Cardiac fibroblast (primary cell): Measurements from ENCODE around the gene ZNF273.
A peak's percentile ranks its signal among the peaks of the same experiment; 100 is the strongest.
"Not testable (repeated sequence)": the region's sequence is repeated elsewhere in the genome, so short reads cannot be mapped to it uniquely, and the experiment has no call there.

Experiments used
- DNase-seq, 2 donors: peaks; one replicate each; pipeline versions ENCODE4 v3.0.0 to v3.0.0-alpha.2; 2010; ENCODE audit warnings: low read depth in 2 of 2
- H3K4me3 ChIP-seq, 2 donors: replicated peaks in 1 of 2; 1 replicate in 1 of 2; 2 replicates in 1 of 2; pipeline ENCODE4 v1.5.1; 2011; ENCODE audit warnings: low read depth in 2 of 2, low read length in 2 of 2, mild to moderate bottlenecking in 2 of 2, moderate library complexity in 1 of 2
- TF ChIP-seq, protein P1 (sequence below): IDR thresholded peaks from one replicate; pipeline ENCODE4 v1.5.1; 2011; ENCODE audit warnings: low read depth, mild to moderate bottlenecking, low read length, inconsistent platforms

Gene ZNF273

DNA sequence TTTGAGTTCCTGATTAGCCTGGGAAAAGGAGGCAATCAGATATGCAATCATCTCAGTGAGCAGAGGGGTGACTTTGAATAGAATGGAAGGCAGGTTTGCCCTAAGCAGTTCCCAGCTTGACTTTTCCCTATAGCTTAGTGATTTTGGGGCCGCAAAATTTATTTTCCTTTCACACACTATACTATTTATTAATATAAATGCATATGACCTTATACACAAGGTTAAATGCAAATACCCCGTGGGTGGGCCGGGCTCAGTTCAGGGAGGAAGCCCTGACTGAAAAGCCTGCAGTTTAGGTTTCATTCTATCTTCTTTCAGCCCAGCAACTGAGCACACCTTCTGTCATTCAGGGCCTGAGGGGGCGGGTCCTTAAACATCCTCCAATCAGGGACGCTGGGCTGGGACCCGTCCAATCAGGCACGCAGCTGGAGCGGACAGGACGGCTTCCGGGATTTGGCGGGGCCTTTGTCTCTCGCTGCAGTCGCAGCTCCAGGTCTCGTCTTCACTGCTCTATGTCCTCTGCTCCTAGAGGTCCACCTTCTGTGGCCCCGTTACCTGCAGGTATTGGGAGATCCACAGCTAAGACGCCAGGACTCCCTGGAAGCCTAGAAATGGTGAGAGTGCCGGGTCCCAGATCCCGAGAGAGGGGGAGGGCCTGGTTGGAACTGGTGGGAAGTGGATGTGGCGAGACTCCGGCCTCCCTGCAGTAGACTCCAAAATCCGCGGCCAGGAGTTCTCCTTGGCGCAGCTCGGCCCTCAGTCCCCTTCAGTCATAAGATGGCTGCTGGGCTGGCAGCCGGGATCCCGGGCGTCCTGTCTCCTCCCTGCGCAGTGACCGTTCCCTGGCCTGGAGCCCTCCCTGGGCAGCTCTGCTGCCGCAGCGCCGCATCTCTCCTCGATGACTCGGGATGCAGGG is at the start of gene ZNF273:
ZNF273 (plus strand) TSS at position 468 of the 916 bp plus-strand sequence; CDS start at position 513, 45 bp downstream.
- H3K4me3 ChIP-seq, result peak within 1 kb of the TSS; percentile 81 to 84
- TF ChIP-seq, protein P1, sequence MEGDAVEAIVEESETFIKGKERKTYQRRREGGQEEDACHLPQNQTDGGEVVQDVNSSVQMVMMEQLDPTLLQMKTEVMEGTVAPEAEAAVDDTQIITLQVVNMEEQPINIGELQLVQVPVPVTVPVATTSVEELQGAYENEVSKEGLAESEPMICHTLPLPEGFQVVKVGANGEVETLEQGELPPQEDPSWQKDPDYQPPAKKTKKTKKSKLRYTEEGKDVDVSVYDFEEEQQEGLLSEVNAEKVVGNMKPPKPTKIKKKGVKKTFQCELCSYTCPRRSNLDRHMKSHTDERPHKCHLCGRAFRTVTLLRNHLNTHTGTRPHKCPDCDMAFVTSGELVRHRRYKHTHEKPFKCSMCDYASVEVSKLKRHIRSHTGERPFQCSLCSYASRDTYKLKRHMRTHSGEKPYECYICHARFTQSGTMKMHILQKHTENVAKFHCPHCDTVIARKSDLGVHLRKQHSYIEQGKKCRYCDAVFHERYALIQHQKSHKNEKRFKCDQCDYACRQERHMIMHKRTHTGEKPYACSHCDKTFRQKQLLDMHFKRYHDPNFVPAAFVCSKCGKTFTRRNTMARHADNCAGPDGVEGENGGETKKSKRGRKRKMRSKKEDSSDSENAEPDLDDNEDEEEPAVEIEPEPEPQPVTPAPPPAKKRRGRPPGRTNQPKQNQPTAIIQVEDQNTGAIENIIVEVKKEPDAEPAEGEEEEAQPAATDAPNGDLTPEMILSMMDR, result no peak

DNA sequence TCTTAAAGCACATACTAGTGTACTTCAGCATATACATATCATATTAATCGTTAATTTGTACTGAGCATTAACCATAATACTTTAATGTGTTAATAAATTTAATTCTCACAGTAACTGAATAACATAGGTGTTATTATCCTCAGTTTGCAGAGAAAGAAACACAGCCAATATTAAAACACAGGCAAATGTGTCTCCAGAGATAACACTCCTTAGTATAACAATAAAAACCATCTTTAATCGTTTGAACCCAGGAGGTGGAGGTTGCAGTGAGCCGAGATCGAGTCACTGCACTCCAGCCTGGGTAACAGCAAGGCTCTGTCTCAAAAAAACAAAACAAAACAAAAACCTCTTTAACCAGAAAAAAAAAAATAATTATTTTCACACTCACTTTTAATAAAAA is 49.4 kb upstream of the ZNF273 start:
- no peak for DNase-seq
- no peak overlapping the region for H3K4me3 ChIP-seq
- TF ChIP-seq, protein P1, result no peak

More for the DNA sequence above, at the start of gene ZNF273:
- DNase-seq, result peak; percentile 88 to 90

DNA sequence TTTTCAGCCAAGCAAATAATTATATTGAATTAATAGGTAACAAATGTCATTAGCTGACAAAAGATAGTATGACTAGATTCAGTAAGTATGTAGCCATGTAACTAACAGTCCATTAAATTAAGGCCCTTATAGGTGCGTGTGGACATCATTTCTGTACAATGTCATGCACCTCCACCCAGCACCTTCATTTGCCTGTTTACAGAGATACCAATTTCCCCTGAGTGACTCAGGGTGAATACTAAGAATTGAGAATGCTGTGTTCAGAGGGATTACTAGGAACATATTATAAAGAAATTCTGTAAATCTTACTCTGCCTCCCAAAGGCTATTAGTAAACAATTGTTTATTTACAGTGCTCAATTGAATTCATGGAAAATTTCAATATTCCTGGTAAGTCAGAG is 48.1 kb upstream of the ZNF273 start:
- TF ChIP-seq, protein P1, result no peak
- DNase-seq, result no peak
- H3K4me3 ChIP-seq, result no peak overlapping the region

DNA sequence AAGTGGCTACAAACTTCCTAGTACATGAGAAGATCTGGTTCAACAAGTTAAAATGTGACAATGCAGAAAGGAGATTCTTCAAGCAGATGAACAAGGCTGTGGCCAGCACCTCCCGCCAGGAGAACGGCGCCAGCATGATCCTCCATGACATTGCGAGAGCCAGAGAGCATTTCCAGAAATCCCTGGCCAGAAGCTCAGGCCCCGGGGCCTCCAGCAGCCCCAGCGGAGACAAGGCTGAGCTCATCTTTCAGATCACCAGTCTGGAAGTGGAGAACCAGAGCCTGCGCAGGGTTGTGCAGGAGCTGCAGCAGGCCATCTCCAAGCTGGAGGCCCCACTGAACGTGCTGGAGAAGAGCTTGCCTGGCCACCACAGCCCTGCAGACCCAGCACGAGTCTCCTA is 40.1 kb upstream of the ZNF273 start:
- DNase-seq, result no peak
- TF ChIP-seq, protein P1, result no peak
- H3K4me3 ChIP-seq, result no peak overlapping the region

DNA sequence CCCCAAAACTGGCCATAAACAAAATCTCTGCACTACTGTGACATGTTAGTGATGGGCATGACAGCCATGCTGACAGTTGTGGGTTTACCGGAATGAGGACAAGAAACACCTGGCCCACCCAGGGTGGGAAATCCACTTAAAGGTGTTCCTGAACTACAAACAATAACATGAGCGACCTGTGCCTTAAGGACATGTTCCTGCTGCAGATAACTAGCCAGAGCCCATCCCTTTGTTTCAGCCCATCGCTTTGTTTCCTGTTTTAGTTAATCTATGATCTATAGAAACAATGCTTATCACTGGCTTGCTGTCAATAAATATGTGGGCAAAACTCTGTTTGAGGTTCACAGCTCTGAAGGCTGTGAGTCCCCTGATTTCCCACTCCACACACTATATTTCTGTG is 39.5 kb upstream of the ZNF273 start:
- DNase-seq, H3K4me3 ChIP-seq: not testable (repeated sequence)

DNA sequence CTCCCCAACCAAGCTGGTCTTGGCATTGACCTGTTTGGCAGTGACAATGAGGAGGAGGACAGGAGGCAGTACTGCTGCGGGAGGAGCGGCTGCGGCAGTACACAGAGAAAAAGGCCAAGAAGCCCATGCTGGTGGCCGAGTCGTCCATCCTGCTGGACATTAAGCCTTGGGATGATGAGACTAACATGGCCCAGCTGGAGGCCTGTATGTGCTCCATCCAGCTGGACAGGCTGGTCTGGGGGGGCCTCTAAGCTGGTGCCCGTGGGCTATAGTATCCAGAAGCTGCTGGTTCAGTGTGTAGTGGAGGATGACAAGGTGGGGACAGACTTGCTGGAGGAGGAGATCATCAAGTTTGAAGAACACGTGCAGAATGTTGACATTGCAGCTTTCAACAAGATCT is 39.1 kb upstream of the ZNF273 start:
- DNase-seq, result no peak
- TF ChIP-seq, protein P1, result no peak

GRCh38 chr7:64867863-64868440 is 35.1 kb upstream of the ZNF273 start:
- DNase-seq, result no peak
- TF ChIP-seq, protein P1, result no peak
- no peak overlapping the region for H3K4me3 ChIP-seq

More for the DNA sequence above, 39.1 kb upstream of the ZNF273 start:
- no peak overlapping the region for H3K4me3 ChIP-seq
